ENCODE results near the gene SNX7.

DNA sequence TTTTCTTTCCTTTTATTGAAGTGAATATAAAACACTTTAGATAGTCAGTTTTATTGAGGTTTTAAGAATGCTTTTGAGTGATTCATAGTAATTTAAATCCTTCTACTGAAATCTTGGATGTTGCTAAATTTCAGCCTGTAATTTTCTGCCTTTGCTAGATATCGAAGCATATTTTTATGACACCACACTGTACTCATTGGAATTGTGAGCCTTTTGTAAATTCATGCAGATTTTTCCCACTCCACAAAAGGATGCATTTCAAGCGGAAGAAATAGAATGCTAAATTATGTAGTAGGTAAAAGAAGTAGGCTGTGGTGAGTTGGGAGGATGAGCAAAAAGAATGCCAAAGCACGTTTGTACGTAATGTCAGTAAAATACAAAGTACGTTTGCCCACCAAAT is 13.8 kb downstream of the SNX7 start:
- TF ChIP-seq, protein P1, sequence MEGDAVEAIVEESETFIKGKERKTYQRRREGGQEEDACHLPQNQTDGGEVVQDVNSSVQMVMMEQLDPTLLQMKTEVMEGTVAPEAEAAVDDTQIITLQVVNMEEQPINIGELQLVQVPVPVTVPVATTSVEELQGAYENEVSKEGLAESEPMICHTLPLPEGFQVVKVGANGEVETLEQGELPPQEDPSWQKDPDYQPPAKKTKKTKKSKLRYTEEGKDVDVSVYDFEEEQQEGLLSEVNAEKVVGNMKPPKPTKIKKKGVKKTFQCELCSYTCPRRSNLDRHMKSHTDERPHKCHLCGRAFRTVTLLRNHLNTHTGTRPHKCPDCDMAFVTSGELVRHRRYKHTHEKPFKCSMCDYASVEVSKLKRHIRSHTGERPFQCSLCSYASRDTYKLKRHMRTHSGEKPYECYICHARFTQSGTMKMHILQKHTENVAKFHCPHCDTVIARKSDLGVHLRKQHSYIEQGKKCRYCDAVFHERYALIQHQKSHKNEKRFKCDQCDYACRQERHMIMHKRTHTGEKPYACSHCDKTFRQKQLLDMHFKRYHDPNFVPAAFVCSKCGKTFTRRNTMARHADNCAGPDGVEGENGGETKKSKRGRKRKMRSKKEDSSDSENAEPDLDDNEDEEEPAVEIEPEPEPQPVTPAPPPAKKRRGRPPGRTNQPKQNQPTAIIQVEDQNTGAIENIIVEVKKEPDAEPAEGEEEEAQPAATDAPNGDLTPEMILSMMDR (IDR thresholded peaks at IDR 0.05), result no peak
- no peak for TF ChIP-seq POLR2A (IDR thresholded peaks at IDR 0.05)

Measured in body of pancreas (tissue), 4 donors.